Psoas muscle (tissue), 8 donors: ENCODE measurements around the gene CRYBB1. TPM values are rescaled to one million over a fixed set of nuclear protein-coding genes. Genes with fewer than 3 reads are reported as not detected.

Experiments used
- ATAC-seq, 4 donors: fragments of 200-7000 bp; cut with Tn5 transposase; one replicate each; pipeline ENCODE4 v1.9.1; 2020; ENCODE audit warnings: moderate library complexity in 3 of 4, mild to moderate bottlenecking in 2 of 4
- DNase-seq, 2 donors: peaks; one replicate each; pipeline ENCODE4 v3.0.0-alpha.2; 2020
- H3K27ac ChIP-seq: fragments of 200-600 bp; one replicate; pipeline ENCODE4 v1.8.0; 2022
- H3K27me3 ChIP-seq, 3 donors: fragments of 200-600 bp in 1 of 3; one replicate each; pipeline versions ENCODE4 v1.6.1 to v1.8.0; 2013 to 2022; ENCODE audit warnings: low read length in 2 of 3, mild to moderate bottlenecking in 2 of 3, moderate library complexity in 1 of 3; ENCODE audit not compliant: insufficient read depth in 3 of 3
- H3K36me3 ChIP-seq, 2 donors: fragments of 200-600 bp in 1 of 2; one replicate each; pipeline versions ENCODE4 v1.6.1 to v1.8.0; 2013 to 2022; ENCODE audit warnings: low read depth in 1 of 2, mild to moderate bottlenecking in 1 of 2, moderate library complexity in 1 of 2; ENCODE audit not compliant: insufficient read depth in 1 of 2
- H3K4me1 ChIP-seq: fragments of 200-600 bp; one replicate; pipeline ENCODE4 v1.8.0; 2022
- H3K4me3 ChIP-seq: fragments of 200-600 bp; one replicate; pipeline ENCODE4 v1.8.0; 2022; ENCODE audit warnings: mild to moderate bottlenecking
- H3K9me3 ChIP-seq: fragments of 200-600 bp; one replicate; pipeline ENCODE4 v1.8.0; 2022
- WGBS, 3 donors: extraction: QIAGEN DNeasy Blood & Tissue Kit; methylation state at CpG; one replicate each; pipeline versions ENCODE4 v1.1.6 to v1.1.7; 2013; 5-methylcytosine and 5-hydroxymethylcytosine counted together
- intact Hi-C, 2 donors: fragments of 100-400 bp; cut with DNase I; formaldehyde crosslinking; loops; one replicate each; pipeline versions ENCODE4 v1.11.0 to v1.14.2; 2022
- polyA plus RNA-seq, 3 donors: library from polyadenylated mRNA; stranded (reverse); fragments of 200-250 nt; gene quantifications; one replicate each; pipeline ENCODE4 v1.2.3, GENCODE V29; 2013
- total RNA-seq, 4 donors: library from RNA; stranded (reverse); fragmentation: NEBNext Ultra II Directional in 2 of 4; extraction: Animal tissue kit (Norgen Biotek cat#: 25700) in 2 of 4; gene quantifications; one replicate each; pipeline versions ENCODE4 v1.2.1 to v1.2.4, GENCODE V29; 2021 to 2023
- TF ChIP-seq, protein P1 (sequence below): fragments of 200-600 bp; IDR thresholded peaks from one replicate; pipeline ENCODE4 v1.8.0; 2022; ENCODE audit warnings: antibody characterized with exemption
- donor health status: healthy with polysubstance abuse.
- donor health status: DM: no; HTN: no; CAD: no; lungs with moderate emphysema.
- donor health status: Bipolar disorder and iron deficiency.
- donor health status: healthy.
- donor health status: DM: yes; HTN: yes; CAD: no.
- donor health status: DM: no; HTN: no; CAD: no.
- donor health status: DM: no; HTN: no; CAD: no.
- donor health status: DM: yes; HTN: yes; CAD: no.

Gene CRYBB1
- total and polyA plus RNA-seq, 7 donors, result 0.14 to 0.25 (median 0.22) TPM; not detected in 2

GRCh38 chr22:26658161-26658560 lies 40.3 kb upstream of the CRYBB1 start:
- H3K27me3 ChIP-seq, result peaks cover 0 to 58% (median 11%) of the 10 kb centered on the region in 3 donors
- WGBS, 3 donors, result 5 to 6% (median 5%) methylated on average over 11 of the region's 11 CpGs
- H3K9me3 ChIP-seq, result no peaks in the 10 kb centered on the region
- H3K4me3 ChIP-seq, result peak overlapping the region; percentile 53
- DNase-seq, result no peak
- no peak overlapping the region for H3K27ac ChIP-seq
- TF ChIP-seq, protein P1, sequence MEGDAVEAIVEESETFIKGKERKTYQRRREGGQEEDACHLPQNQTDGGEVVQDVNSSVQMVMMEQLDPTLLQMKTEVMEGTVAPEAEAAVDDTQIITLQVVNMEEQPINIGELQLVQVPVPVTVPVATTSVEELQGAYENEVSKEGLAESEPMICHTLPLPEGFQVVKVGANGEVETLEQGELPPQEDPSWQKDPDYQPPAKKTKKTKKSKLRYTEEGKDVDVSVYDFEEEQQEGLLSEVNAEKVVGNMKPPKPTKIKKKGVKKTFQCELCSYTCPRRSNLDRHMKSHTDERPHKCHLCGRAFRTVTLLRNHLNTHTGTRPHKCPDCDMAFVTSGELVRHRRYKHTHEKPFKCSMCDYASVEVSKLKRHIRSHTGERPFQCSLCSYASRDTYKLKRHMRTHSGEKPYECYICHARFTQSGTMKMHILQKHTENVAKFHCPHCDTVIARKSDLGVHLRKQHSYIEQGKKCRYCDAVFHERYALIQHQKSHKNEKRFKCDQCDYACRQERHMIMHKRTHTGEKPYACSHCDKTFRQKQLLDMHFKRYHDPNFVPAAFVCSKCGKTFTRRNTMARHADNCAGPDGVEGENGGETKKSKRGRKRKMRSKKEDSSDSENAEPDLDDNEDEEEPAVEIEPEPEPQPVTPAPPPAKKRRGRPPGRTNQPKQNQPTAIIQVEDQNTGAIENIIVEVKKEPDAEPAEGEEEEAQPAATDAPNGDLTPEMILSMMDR, result no peak
- no peaks in the 10 kb centered on the region for H3K36me3 ChIP-seq
- peaks cover 23% of the 10 kb centered on the region for H3K4me1 ChIP-seq
- intact Hi-C loops, result no loop called here
- ATAC-seq, result peak in 1 of 4 donors; percentile 7

DNA sequence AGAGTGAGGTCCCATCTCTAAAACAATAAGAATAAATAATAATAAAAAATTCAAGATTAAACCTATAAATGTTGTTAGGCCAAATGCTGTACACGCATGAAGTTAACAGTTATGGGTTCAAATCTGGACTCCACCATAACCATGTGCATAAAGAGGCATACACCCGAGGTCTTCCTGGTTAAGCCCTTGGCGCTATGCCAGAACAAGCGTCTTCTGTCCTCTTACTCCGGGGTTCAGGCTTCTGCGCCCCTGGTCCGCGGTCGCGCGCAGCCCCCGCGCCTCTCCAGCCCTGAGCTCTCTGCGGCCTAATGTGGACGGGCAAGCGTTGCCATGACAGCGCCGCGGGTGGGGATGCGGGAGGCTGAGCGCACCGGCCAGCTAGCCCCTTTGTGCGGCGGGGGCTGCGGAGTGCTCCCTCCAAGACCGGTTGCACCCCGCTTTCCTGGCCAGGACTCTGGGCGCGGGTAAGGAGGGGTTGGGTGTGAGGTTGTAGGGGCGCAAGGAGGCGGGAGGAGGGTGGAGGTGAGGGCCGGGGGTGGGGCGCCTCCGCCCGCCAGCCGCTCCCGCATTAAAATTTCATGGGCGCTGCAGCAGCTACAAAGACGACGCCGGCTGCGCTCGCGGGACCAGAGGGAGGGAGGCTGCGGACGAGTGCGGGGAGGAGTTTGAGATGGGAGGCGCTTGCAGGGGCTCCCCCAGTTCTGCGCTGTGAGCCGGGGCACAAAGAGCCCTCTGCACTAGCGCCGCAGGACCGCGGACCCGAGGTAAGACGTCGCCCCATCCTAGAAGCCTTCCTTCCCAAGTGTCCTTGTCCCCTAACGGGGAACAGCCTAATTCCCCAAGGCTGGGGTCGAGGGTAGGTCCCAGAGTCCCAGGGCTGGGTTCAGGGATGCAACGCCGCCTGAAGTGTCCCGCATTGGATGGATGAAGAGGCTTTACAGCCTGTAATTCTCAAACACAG lies 39.3 kb upstream of the CRYBB1 start, which contains the start of gene MIAT:
TSS of gene MIAT (plus strand) at position 698 of the 961 bp plus-strand sequence.
- TF ChIP-seq, protein P1, result no peak
- ATAC-seq, result peak in 1 of 4 donors; percentile 18
- H3K27ac ChIP-seq, result no peak within 1 kb of the TSS
- H3K36me3 ChIP-seq, result no peaks in the 10 kb centered on the region
- peak within 1 kb of the TSS; percentile 53 for H3K4me3 ChIP-seq
- WGBS, 3 donors, result 2% methylated on average over 55 to 62 of the region's 62 CpGs
- no peaks in the 10 kb centered on the region for H3K9me3 ChIP-seq
- peaks cover 0 to 60% (median 11%) of the 10 kb centered on the region in 3 donors for H3K27me3 ChIP-seq
- intact Hi-C loops, result no loop called here
- peak in 1 of 2 donors; percentile 60 for DNase-seq
- peaks cover 23% of the 10 kb centered on the region for H3K4me1 ChIP-seq

GRCh38 chr22:26651815-26652214 lies 34.0 kb upstream of the CRYBB1 start:
- no peaks in the 10 kb centered on the region for H3K9me3 ChIP-seq
- WGBS, 3 donors, result 74 to 79% (median 78%) methylated on average over 10 of the region's 10 CpGs
- intact Hi-C loops, result no loop called here
- peaks cover under 1% of the 10 kb centered on the region for H3K4me1 ChIP-seq
- H3K4me3 ChIP-seq, result no peak overlapping the region
- no peak overlapping the region for H3K27ac ChIP-seq
- ATAC-seq (no peak), DNase-seq (no peak)
- TF ChIP-seq, protein P1, result no peak
- no peaks in the 10 kb centered on the region for H3K36me3 ChIP-seq
- peaks cover 0 to 25% (median 5%) of the 10 kb centered on the region in 3 donors for H3K27me3 ChIP-seq

GRCh38 chr22:26650722-26651421 lies 33.0 kb upstream of the CRYBB1 start:
- no peak overlapping the region for H3K4me3 ChIP-seq
- no peaks in the 10 kb centered on the region for H3K36me3 ChIP-seq
- no peaks in the 10 kb centered on the region for H3K9me3 ChIP-seq
- DNase-seq, result no peak
- WGBS, 3 donors, result 78 to 82% (median 80%) methylated on average over 6 of the region's 6 CpGs
- TF ChIP-seq, protein P1, result no peak
- intact Hi-C loops, result no loop called here
- no peaks in the 10 kb centered on the region for H3K4me1 ChIP-seq
- H3K27me3 ChIP-seq, result peaks cover 0 to 18% (median 4%) of the 10 kb centered on the region in 3 donors
- H3K27ac ChIP-seq, result no peak overlapping the region
- ATAC-seq, result no peak
